Transverse colon (tissue), 4 donors: Measurements from ENCODE around the gene ST3GAL6. TPM values are rescaled to one million over a fixed set of nuclear protein-coding genes. Genes with fewer than 3 reads are reported as not detected.

Experiments
- DNase-seq: peaks from one replicate; pipeline ENCODE4 v3.0.0-alpha.2; 2019
- H3K27ac ChIP-seq, 4 donors: fragments of 200-600 bp; sonication (generic); 2 replicates each; pipeline ENCODE4 v1.5.1; 2016 to 2018; ENCODE audit warnings: inconsistent platforms in 4 of 4
- H3K27me3 ChIP-seq: fragments of 200-600 bp; sonication (generic); 2 replicates; pipeline ENCODE4 v1.5.1; 2017; ENCODE audit warnings: inconsistent platforms
- H3K36me3 ChIP-seq, 4 donors: fragments of 200-600 bp; sonication (generic); 2 replicates each; pipeline ENCODE4 v1.5.1; 2017 to 2019; ENCODE audit warnings: inconsistent platforms in 4 of 4
- H3K4me1 ChIP-seq, 4 donors: fragments of 200-600 bp; sonication (generic); 2 replicates each; pipeline ENCODE4 v1.5.1; 2017 to 2020; ENCODE audit warnings: inconsistent platforms in 4 of 4
- H3K4me3 ChIP-seq, 4 donors: fragments of 200-600 bp; sonication (generic); 1 replicate in 1 of 4; 2 replicates in 3 of 4; pipeline versions ENCODE4 v1.5.1 to v1.6.1; 2017 to 2019; ENCODE audit warnings: inconsistent platforms in 4 of 4
- H3K9me3 ChIP-seq, 2 donors: fragments of 200-600 bp; sonication (generic); 2 replicates each; pipeline ENCODE4 v1.5.1; 2017 to 2019; ENCODE audit warnings: inconsistent platforms in 2 of 2
- EP300 ChIP-seq: sonication (generic); formaldehyde crosslinking; IDR thresholded peaks from one replicate; pipeline ENCODE4 v1.6.1; 2017; ENCODE audit warnings: antibody characterized with exemption, low read depth
- POLR2A ChIP-seq: fragments of 450-650 bp; IDR thresholded peaks from one replicate; pipeline ENCODE4 v1.6.1; 2016; ENCODE audit warnings: antibody characterized with exemption, mild to moderate bottlenecking, moderate library complexity
- POLR2AphosphoS5 ChIP-seq, 3 donors: sonication (generic); formaldehyde crosslinking; IDR thresholded peaks; one replicate each; pipeline ENCODE4 v1.6.1; 2016; ENCODE audit warnings: antibody characterized with exemption in 3 of 3
- WGBS, 2 donors: methylation state at CpG; one replicate each; pipeline ENCODE4 v1.1.5; 2018; ENCODE audit warnings: low coverage in 1 of 2; 5-methylcytosine and 5-hydroxymethylcytosine counted together
- in situ Hi-C, 4 donors: fragments of 200-750 bp; cut with MboI; loops; one replicate each; pipeline versions ENCODE4 v1.15.0 to v1.15.1; 2017; ENCODE audit warnings: low sequenced_read_pairs in 3 of 4, low pct_ligation_motif_present in 1 of 4, low pct_unique_long_range_greater_than_20kb in 1 of 4
- intact Hi-C: fragments of 100-400 bp; cut with DNase I; formaldehyde crosslinking; loops from one replicate; pipeline ENCODE4 v1.15.1; 2023; ENCODE audit warnings: low total_unique reads
- total RNA-seq, 4 donors: library from RNA; depleted of rRNA; stranded (reverse); fragments of >200 nt; gene quantifications; one replicate each; pipeline ENCODE4 v1.1.0, GENCODE V29; 2016
- TF ChIP-seq, protein P1 (sequence below), 5 experiments: fragments of 200-600 bp in 3 of 5; fragments of 450-650 bp in 2 of 5; sonication (generic) in 3 of 5; IDR thresholded peaks; 1 replicate in 2 of 5; 2 replicates in 3 of 5; pipeline ENCODE4 v1.5.1; 2016 to 2017; ENCODE audit warnings: antibody characterized with exemption in 5 of 5, inconsistent platforms in 3 of 5, mild to moderate bottlenecking in 2 of 5, moderate library complexity in 1 of 5

ST3GAL6 gene
- total RNA-seq, 4 donors from 2014 or later = 2.2 to 9.7 (median 2.6) TPM

DNA sequence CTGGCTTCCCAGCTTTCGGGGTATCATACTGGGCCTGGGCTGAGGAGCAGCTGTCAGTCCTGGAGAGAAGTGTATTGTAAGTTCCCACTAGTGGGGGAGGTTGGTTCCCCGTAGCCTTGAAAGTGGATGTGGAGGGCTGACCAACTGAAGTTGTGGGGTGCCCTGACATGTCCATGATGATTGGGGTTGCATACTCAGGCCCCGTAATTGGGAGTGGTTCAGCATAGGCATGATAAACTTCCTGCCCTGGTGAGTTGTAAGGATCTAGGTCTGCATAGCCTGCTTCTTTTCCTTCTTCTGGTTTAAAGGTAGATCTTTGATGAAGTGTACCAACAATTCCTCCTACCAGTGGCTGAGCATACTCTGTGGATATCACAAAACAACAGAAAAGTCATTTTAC, 36.3 kb downstream of the ST3GAL6 start:
- Histone ChIP-seq H3K27me3 (no peaks in the 10 kb centered on the region), H3K4me3 (no peak overlapping the region), H3K4me1 (no peaks in the 10 kb centered on the region), H3K27ac (no peak overlapping the region), H3K9me3 (no peaks in the 10 kb centered on the region), H3K36me3 (no peaks in the 10 kb centered on the region)
- intact Hi-C loops (no loop called here), in situ Hi-C loops (no loop called here)
- TF ChIP-seq POLR2A = no peak
- TF ChIP-seq EP300 = no peak
- TF ChIP-seq POLR2AphosphoS5 (IDR thresholded peaks at IDR 0.05) = no peak
- TF ChIP-seq, protein P1, sequence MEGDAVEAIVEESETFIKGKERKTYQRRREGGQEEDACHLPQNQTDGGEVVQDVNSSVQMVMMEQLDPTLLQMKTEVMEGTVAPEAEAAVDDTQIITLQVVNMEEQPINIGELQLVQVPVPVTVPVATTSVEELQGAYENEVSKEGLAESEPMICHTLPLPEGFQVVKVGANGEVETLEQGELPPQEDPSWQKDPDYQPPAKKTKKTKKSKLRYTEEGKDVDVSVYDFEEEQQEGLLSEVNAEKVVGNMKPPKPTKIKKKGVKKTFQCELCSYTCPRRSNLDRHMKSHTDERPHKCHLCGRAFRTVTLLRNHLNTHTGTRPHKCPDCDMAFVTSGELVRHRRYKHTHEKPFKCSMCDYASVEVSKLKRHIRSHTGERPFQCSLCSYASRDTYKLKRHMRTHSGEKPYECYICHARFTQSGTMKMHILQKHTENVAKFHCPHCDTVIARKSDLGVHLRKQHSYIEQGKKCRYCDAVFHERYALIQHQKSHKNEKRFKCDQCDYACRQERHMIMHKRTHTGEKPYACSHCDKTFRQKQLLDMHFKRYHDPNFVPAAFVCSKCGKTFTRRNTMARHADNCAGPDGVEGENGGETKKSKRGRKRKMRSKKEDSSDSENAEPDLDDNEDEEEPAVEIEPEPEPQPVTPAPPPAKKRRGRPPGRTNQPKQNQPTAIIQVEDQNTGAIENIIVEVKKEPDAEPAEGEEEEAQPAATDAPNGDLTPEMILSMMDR (IDR thresholded peaks at IDR 0.05) = no peak
- 83% methylated on average over 3 of the region's 3 CpGs; no CpG with 5 or more reads in 1 of the 2 donors for WGBS, 2 donors
- no peak for DNase-seq

DNA sequence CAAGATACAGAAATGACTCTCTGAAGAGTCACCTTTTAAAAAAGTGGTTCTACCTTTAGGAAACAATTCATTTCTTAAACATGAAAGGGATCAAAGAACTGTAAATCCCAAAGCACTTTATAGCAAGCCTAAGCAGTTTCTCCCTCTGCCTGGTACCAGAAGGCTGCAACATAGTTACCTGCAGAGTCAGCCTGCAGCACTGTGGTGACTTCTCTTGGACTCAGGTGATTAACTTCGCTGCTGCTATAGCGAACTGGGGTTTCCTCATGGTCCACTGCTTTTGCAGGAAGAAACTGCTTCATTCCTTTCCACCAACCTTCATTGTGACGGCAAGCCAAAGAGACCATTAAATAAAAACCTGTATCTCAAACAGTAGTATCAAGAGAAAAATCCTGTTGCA, 37.3 kb downstream of the ST3GAL6 start:
- Histone ChIP-seq H3K36me3 (peaks cover 0 to under 1% (median 0%) of the 10 kb centered on the region in 4 donors), H3K27me3 (no peaks in the 10 kb centered on the region), H3K9me3 (no peaks in the 10 kb centered on the region), H3K4me1 (no peaks in the 10 kb centered on the region), H3K4me3 (no peak overlapping the region), H3K27ac (no peak overlapping the region)
- DNase-seq = no peak
- TF ChIP-seq, protein P1 (IDR thresholded peaks at IDR 0.05) = no peak
- TF ChIP-seq POLR2AphosphoS5 (IDR thresholded peaks at IDR 0.05) = no peak
- WGBS, 2 donors = 90 to 92% methylated on average over 2 to 3 of the region's 3 CpGs
- in situ Hi-C loops (loop anchor here in 1 of 4 donors (25.0 kb wide), 1 partner anchor 763 kb away; the partner anchor contains the start of gene GABRR3), intact Hi-C loops (no loop called here)

DNA sequence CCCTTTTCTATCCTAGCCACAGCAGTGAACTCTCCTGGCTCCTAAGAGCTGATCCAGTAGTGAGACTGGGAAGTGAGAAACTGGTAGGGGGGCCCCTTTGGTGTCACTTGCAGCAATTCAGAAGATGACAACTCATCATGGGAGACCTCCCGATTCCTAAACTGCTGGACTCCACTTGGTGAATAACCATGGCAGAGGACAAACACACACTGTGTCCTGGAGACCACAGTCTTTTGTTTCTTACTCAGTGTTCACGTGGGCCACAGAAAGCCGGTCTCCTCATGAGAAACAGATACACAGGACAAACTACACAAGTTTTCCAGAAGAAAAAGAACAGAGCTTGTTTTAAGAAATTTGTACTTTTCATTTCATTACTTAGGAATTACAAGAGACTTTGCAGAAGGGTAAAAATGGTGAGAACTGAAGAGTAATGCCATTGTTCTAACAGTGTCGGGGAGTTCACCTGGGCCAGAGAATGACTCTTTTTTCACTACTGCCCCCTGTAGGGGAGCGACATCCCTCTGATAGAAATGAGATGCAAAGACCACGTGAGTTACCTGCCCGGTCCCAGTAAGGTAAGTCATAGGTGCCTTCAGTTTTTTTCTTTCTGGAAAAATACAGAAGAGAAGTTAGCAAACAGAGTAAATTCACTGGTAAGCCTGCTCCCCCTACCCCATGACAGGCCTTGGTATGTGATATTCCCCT, 38.1 kb downstream of the ST3GAL6 start:
- DNase-seq = no peak
- intact Hi-C loops (no loop called here), in situ Hi-C loops (loop anchor here in 1 of 4 donors (25.0 kb wide), 1 partner anchor 764 kb away; the partner anchor contains the start of gene GABRR3)
- no peaks in the 10 kb centered on the region for H3K4me1 ChIP-seq
- no peaks in the 10 kb centered on the region for H3K27me3 ChIP-seq
- peaks cover 0 to 5% (median 0%) of the 10 kb centered on the region in 4 donors for H3K36me3 ChIP-seq
- WGBS, 2 donors = 90 to 93% methylated on average over 7 of the region's 7 CpGs
- H3K27ac ChIP-seq = no peak overlapping the region
- no peaks in the 10 kb centered on the region for H3K9me3 ChIP-seq
- H3K4me3 ChIP-seq = no peak overlapping the region
- TF ChIP-seq, protein P1 (IDR thresholded peaks at IDR 0.05) = no peak
- no peak for TF ChIP-seq POLR2A
- TF ChIP-seq EP300 = no peak
- no peak for TF ChIP-seq POLR2AphosphoS5 (IDR thresholded peaks at IDR 0.05)

DNA sequence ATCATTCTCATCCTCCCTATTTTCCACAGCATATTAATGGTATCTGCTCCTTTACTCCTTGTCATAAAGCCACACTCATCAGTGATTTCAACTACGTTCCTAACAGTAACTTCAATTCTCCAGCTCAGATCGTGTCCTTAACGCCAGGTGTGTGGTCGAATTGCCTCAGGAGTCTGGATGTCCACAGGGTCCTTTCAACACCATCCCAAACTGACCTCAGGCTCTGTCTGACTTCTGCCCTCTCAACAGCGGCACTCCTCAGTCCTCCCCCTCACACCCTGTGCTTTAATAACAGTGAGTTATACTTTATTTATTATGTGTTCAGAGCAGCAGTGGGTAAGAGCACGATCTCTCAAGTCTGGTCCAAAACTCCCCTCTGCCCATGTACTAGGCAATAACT, 42.4 kb downstream of the ST3GAL6 start:
- Histone ChIP-seq H3K4me1 (no peaks in the 10 kb centered on the region), H3K27me3 (no peaks in the 10 kb centered on the region), H3K27ac (no peak overlapping the region), H3K9me3 (no peaks in the 10 kb centered on the region), H3K4me3 (no peak overlapping the region), H3K36me3 (peaks cover 0 to 22% (median 0%) of the 10 kb centered on the region in 4 donors)
- in situ Hi-C loops (loop anchor here in 1 of 4 donors (25.0 kb wide), 1 partner anchor 768 kb away; the partner anchor contains the start of gene GABRR3), intact Hi-C loops (no loop called here)
- DNase-seq = no peak
- WGBS, 2 donors = 82 to 87% methylated on average over 3 to 6 of the region's 6 CpGs
- TF ChIP-seq, protein P1 (IDR thresholded peaks at IDR 0.05) = no peak
- TF ChIP-seq EP300 = no peak
- no peak for TF ChIP-seq POLR2A
- no peak for TF ChIP-seq POLR2AphosphoS5 (IDR thresholded peaks at IDR 0.05)
